Measurements from ENCODE around the gene SLC38A5. TPM values are rescaled to one million over a fixed set of nuclear protein-coding genes. Genes with fewer than 3 reads are reported as not detected.
A peak's percentile ranks its signal among the peaks of the same experiment; 100 is the strongest.

Gene SLC38A5
- total RNA-seq, 1 donor from 2014 or later = 28.3 TPM

DNA sequence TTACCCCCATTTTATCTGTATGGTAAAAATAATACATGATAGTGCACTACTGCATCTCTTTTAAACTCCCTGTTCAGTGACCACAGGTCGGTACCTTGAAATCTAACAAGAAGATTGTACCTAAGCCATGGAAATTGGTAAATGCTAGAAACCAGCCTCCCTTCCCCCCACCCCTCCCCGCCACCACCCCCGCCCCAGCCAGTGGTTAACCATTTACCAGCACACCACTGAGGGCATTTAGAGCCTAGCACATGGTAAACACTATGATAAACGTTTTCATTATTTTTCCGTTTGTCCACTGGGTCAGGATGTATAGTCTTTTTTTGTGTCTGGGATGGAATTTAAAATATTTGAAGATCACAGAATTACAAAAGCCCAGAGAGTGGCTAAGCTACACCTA is 5.2 kb upstream of the SLC38A5 start:
- no peak for TF ChIP-seq CTCF (IDR thresholded peaks at IDR 0.05; ENCODE audit: insufficient read depth, low read length, poor library complexity, severe bottlenecking)
- no peaks in the 10 kb centered on the region for H3K27me3 ChIP-seq (ENCODE audit: control insufficient read depth, insufficient read depth, low read length)
- no peak for DNase-seq (ENCODE audit: low read depth)
- H3K4me3 ChIP-seq (ENCODE audit: low read depth, low read length) = peak overlapping the region; percentile 65
- H3K36me3 ChIP-seq (ENCODE audit: control insufficient read depth, insufficient read depth, low read length) = no peaks in the 10 kb centered on the region

DNA sequence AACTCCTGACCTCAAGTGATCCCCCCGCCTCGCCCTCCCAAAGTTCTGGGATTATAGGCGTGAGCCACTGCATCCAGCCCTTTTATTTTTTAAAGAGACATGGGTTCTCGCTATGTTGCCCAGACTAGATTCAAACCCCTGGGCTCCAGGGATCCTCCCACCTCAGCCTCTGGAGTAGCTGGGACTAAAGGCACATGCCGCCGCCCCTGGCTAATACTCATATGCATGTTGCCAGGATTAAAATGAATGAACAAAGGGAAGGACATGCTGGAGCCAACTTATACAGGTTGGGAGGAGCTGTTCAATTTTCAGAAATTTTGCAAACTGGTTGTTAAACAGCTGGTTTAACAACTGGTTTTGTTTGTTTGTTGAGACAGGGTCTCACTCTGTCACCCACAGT is 4.5 kb upstream of the SLC38A5 start:
- TF ChIP-seq CTCF (IDR thresholded peaks at IDR 0.05; ENCODE audit: insufficient read depth, low read length, poor library complexity, severe bottlenecking) = no peak

GRCh38 chrX:48474127-48474526 is 4.1 kb upstream of the SLC38A5 start:
- peak; percentile 34 for TF ChIP-seq CTCF (IDR thresholded peaks at IDR 0.05; ENCODE audit: insufficient read depth, low read length, poor library complexity, severe bottlenecking)
- Histone ChIP-seq H3K4me3 (ENCODE audit: low read depth, low read length) (no peak overlapping the region), H3K27me3 (ENCODE audit: control insufficient read depth, insufficient read depth, low read length) (no peaks in the 10 kb centered on the region), H3K36me3 (ENCODE audit: control insufficient read depth, insufficient read depth, low read length) (no peaks in the 10 kb centered on the region)
- DNase-seq (ENCODE audit: low read depth) = no peak

More for the DNA sequence above, 4.5 kb upstream of the SLC38A5 start:
- no peaks in the 10 kb centered on the region for H3K27me3 ChIP-seq (ENCODE audit: control insufficient read depth, insufficient read depth, low read length)
- DNase-seq (ENCODE audit: low read depth) = no peak
- H3K4me3 ChIP-seq (ENCODE audit: low read depth, low read length) = no peak overlapping the region
- no peaks in the 10 kb centered on the region for H3K36me3 ChIP-seq (ENCODE audit: control insufficient read depth, insufficient read depth, low read length)

DNA sequence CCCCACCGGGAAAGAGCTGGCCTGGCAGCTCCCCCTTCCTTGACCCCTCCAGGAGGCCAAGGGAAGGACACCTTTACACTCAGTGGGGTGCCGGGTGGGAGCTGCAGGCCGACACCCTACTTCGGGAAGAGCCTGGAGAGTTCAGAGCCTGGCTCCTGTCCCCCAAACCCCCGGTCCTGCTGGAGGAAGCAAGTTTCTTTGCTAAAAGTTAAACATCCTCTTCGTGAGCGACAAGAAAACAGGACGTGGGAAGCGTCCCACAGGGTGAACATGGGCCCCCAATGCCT is 3.6 kb upstream of the SLC38A5 start:
- H3K27me3 ChIP-seq (ENCODE audit: control insufficient read depth, insufficient read depth, low read length) = no peaks in the 10 kb centered on the region
- H3K4me3 ChIP-seq (ENCODE audit: low read depth, low read length) = no peak overlapping the region
- H3K36me3 ChIP-seq (ENCODE audit: control insufficient read depth, insufficient read depth, low read length) = no peaks in the 10 kb centered on the region
- TF ChIP-seq CTCF (IDR thresholded peaks at IDR 0.05; ENCODE audit: insufficient read depth, low read length, poor library complexity, severe bottlenecking) = no peak
- DNase-seq (ENCODE audit: low read depth) = no peak

DNA sequence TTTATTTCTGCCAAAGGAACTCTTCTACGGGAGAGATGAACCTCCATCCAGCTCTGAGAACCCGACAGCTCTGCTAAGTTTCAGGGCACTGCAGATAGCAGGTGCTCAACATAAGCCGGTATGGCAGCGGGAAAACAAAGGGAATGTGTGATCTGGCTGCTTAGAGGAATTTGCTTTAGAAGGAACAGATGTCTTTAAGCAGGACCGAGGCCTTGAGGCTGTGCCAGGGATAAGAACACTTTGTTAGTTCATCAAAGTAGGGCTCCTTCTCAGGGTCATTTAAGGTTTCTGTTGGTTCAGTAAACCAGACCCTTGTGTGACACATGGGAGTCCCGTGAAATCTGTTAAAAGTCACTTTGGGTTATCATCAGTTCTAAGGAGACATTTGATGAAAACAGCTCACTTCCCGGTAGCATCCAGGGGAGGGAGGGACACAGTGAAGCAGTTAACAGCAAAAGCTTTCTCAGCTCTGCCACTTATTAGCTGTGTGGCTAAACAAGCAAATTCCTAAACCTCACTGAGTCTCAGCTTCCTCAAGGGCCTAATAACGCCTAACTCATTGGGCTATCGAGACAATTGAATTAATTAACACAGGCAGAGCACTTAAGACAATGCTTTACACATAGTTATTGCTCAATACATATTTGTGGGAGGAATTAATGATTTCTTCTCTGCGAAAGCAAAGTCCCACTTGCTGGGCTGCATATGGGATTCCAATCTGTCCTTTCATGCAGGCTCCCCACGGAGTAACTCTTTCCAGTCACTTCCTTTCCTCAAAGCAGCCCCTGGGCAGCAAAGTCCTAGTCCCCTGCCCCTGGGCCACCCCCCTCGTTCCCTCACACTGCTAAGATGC is 3.0 kb upstream of the SLC38A5 start:
- H3K27me3 ChIP-seq (ENCODE audit: control insufficient read depth, insufficient read depth, low read length) = no peaks in the 10 kb centered on the region
- H3K36me3 ChIP-seq (ENCODE audit: control insufficient read depth, insufficient read depth, low read length) = no peaks in the 10 kb centered on the region
- H3K4me3 ChIP-seq (ENCODE audit: low read depth, low read length) = no peak overlapping the region
- no peak for DNase-seq (ENCODE audit: low read depth)
- no peak for TF ChIP-seq CTCF (IDR thresholded peaks at IDR 0.05; ENCODE audit: insufficient read depth, low read length, poor library complexity, severe bottlenecking)

GRCh38 chrX:48472225-48472624 is 2.2 kb upstream of the SLC38A5 start:
- TF ChIP-seq CTCF (IDR thresholded peaks at IDR 0.05; ENCODE audit: insufficient read depth, low read length, poor library complexity, severe bottlenecking) = no peak
- DNase-seq (ENCODE audit: low read depth) = no peak
- H3K27me3 ChIP-seq (ENCODE audit: control insufficient read depth, insufficient read depth, low read length) = peaks cover 2% of the 10 kb centered on the region
- H3K4me3 ChIP-seq (ENCODE audit: low read depth, low read length) = no peak overlapping the region
- H3K36me3 ChIP-seq (ENCODE audit: control insufficient read depth, insufficient read depth, low read length) = no peaks in the 10 kb centered on the region
